Left lung (tissue), 10 donors: ENCODE data around the gene UNC13A. TPM values are rescaled to one million over a fixed set of nuclear protein-coding genes. Genes with fewer than 3 reads are reported as not detected.
"Not testable (repeated sequence)": the region's sequence is repeated elsewhere in the genome, so short reads cannot be mapped to it uniquely, and the experiment has no call there.

Experiments
- ATAC-seq: fragments of 200-7000 bp; cut with Tn5 transposase; one replicate; pipeline ENCODE4 v1.9.1; 2020; ENCODE audit warnings: moderate library complexity
- DNase-seq, 4 donors: peaks; one replicate each; pipeline ENCODE4 v3.0.0-alpha.2; 2013 to 2020
- H3K27ac ChIP-seq, 2 donors: fragments of 200-600 bp; sonication (generic) in 1 of 2; one replicate each; pipeline versions ENCODE4 v1.5.0 to v1.8.0; 2020 to 2021
- H3K27me3 ChIP-seq, 2 donors: fragments of 200-600 bp; sonication (generic) in 1 of 2; one replicate each; pipeline versions ENCODE4 v1.5.0 to v1.8.0; 2020 to 2021
- H3K36me3 ChIP-seq, 2 donors: fragments of 200-600 bp; sonication (generic) in 1 of 2; one replicate each; pipeline versions ENCODE4 v1.5.0 to v1.8.0; 2020 to 2021
- H3K4me1 ChIP-seq, 2 donors: fragments of 200-600 bp; one replicate each; pipeline ENCODE4 v1.8.0; 2021
- H3K4me3 ChIP-seq, 2 donors: fragments of 200-600 bp; sonication (generic) in 1 of 2; one replicate each; pipeline versions ENCODE4 v1.5.0 to v1.8.0; 2020 to 2021; ENCODE audit warnings: mild to moderate bottlenecking in 1 of 2
- H3K9me3 ChIP-seq, 2 donors: fragments of 200-600 bp; sonication (generic) in 1 of 2; one replicate each; pipeline versions ENCODE4 v1.5.0 to v1.8.0; 2020 to 2021
- CTCF ChIP-seq, 2 donors: fragments of 200-600 bp; sonication (generic) in 1 of 2; IDR thresholded peaks; one replicate each; pipeline versions ENCODE4 v1.5.0 to v1.8.0; 2021; ENCODE audit warnings: antibody characterized with exemption in 2 of 2
- intact Hi-C, 2 donors: fragments of 100-400 bp; cut with DNase I; formaldehyde crosslinking; loops; one replicate each; pipeline versions ENCODE4 v1.11.2 to v1.14.2; 2022
- polyA plus RNA-seq, 6 donors: library from polyadenylated mRNA; unstranded; fragments of 120-200 nt; gene quantifications; one replicate each; pipeline ENCODE4 v1.2.1, GENCODE V29; 2013; ENCODE audit not compliant: insufficient read length in 6 of 6
- total RNA-seq, 2 donors: library from RNA; stranded (reverse); fragmentation: NEBNext Ultra II Directional; extraction: Animal tissue kit (Norgen Biotek cat#: 25700); gene quantifications; one replicate each; pipeline ENCODE4 v1.2.1, GENCODE V29; 2021
- donor health status: DM: no; HTN: yes; CAD: no.
- donor health status: DM: no; HTN: no; CAD: no.

UNC13A gene
- total and polyA plus RNA-seq, 8 donors, result 0.15 to 0.98 (median 0.56) TPM

DNA sequence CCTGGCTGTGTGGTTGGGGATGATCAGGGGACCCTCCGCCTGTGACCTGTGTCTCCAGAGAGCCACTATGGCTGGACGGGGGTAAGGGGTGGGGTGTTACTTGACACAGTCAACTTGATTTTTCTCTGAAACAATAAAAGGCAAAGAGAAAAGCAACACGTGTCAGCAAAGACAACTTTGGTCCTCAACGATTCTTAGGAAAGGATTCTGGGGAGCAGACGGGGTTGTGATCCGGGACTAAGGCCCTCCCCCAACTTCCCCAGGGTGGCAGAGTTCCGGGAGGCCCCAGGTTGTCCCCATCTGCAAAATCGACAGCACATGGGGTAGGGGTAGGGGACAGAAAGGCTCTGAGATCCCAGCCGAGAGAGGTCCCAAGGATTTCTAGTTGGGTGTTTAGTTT, 86.5 kb downstream of the UNC13A start:
- Histone ChIP-seq H3K27ac (no peak overlapping the region), H3K4me1 (peaks cover 6 to 13% of the 10 kb centered on the region in 2 donors), H3K4me3 (no peak overlapping the region), H3K27me3 (peaks cover 0 to 54% of the 10 kb centered on the region in 2 donors), H3K9me3 (no peaks in the 10 kb centered on the region), H3K36me3 (no peaks in the 10 kb centered on the region)
- ATAC-seq (no peak), DNase-seq (no peak)
- no peak for TF ChIP-seq CTCF (IDR thresholded peaks at IDR 0.05)
- intact Hi-C loops, result no loop called here

DNA sequence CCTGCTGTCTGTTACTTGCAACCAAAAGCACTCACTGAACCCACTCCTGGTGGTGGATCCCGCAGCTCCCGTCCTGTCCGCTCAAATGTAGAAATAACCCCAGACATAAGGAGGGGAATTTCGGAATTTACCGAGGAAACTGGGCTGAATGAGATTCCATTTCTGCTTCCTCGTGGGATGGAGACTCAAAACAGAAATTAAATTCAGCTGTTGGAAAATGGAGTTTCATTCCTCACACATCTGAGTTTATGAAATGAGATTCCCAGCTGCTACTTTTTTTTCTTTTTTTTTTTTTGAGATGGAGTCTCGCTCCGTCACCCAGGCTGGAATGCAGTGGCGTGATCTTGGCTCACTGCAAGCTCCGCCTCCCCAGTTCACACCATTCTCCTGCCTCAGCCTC, 88.4 kb downstream of the UNC13A start:
- Histone ChIP-seq H3K27ac (no peak overlapping the region), H3K36me3 (no peaks in the 10 kb centered on the region), H3K27me3 (peaks cover 0 to 35% of the 10 kb centered on the region in 2 donors), H3K9me3 (no peaks in the 10 kb centered on the region), H3K4me1 (no peaks in the 10 kb centered on the region), H3K4me3 (no peak overlapping the region)
- no peak for TF ChIP-seq CTCF (IDR thresholded peaks at IDR 0.05)
- ATAC-seq, result no peak
- intact Hi-C loops, result no loop called here
- no peak for DNase-seq

DNA sequence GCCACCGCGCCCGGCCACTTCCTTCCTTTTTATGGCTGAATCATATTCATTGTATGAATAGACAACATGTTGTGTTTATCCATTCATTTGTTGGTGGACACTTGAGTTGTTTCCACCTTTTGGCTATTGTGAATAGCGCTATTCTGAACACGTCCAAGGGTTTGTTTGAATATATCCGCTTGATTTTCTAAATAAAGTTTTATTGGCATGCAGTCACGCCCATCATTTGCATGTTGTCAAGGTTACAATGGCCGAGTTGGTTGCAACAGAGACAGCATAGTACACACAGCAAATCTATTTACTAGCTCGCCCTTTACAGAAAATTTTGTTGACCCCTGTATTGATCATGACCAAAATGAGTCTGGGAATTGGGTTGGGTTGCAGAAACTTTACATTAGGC, 89.2 kb downstream of the UNC13A start:
- no peak for TF ChIP-seq CTCF (IDR thresholded peaks at IDR 0.05)
- DNase-seq (no peak), ATAC-seq (no peak)
- intact Hi-C loops, result no loop called here
- H3K9me3 ChIP-seq, result no peaks in the 10 kb centered on the region
- no peak overlapping the region for H3K27ac ChIP-seq
- H3K36me3 ChIP-seq, result no peaks in the 10 kb centered on the region
- no peak overlapping the region for H3K4me3 ChIP-seq
- peaks cover 0 to 33% of the 10 kb centered on the region in 2 donors for H3K27me3 ChIP-seq
- no peaks in the 10 kb centered on the region for H3K4me1 ChIP-seq

DNA sequence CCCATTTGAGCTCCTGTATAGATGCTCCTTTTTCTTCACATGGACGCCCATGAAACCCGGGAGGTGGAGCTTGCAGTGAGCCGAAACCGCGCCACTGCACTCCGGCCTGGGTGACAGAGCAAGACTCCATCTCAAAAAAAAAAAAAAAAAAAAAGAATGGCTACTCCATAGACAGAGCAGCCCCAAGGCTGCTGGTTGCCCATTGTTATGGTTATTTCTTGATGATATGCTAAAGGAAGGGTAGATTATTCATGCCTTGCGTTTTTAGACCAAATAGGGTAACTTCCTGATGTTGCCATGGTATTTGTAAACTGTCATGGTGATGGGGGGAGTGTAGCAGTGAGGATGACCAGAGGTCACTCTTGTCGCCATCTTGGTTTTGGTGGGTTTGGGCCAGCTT, 90.1 kb downstream of the UNC13A start:
- intact Hi-C loops, H3K4me3 ChIP-seq, ATAC-seq, H3K36me3 ChIP-seq, H3K27ac ChIP-seq, H3K4me1 ChIP-seq, H3K9me3 ChIP-seq: not testable (repeated sequence)
- H3K27me3 ChIP-seq, result peaks cover 0 to 25% of the 10 kb centered on the region in 2 donors
- peak in 1 of 4 donors; percentile 6 for DNase-seq

DNA sequence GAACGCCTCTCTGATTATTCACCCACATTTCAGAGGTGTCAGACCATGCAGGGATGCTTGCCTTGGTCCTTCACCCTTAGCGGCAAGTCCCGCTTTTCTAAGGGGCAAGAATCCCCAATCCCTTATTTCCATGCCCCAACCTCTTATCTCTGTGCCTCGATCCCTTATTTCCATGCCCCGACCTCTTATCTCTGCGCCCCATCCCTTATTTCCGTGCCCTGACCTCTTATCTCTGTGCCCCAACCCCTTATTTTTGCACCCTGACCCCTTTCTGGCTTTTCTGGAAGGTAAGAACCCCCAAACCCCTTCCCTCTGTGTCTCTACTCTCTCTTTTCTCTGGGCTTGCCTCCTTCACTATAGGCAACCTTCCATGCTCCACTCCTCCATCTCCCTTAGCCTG, 93.9 kb downstream of the UNC13A start:
- ATAC-seq, intact Hi-C loops: not testable (repeated sequence)
- DNase-seq, result peak in 1 of 4 donors; percentile 2

GRCh38 chr19:17590866-17591265, 97.3 kb downstream of the UNC13A start:
- TF ChIP-seq CTCF (IDR thresholded peaks at IDR 0.05), result no peak
- Histone ChIP-seq H3K4me1 (no peaks in the 10 kb centered on the region), H3K36me3 (no peaks in the 10 kb centered on the region), H3K4me3 (no peak overlapping the region), H3K9me3 (no peaks in the 10 kb centered on the region), H3K27ac (no peak overlapping the region), H3K27me3 (peaks cover 3 to 8% of the 10 kb centered on the region in 2 donors)
- ATAC-seq (no peak), DNase-seq (no peak)
- intact Hi-C loops, result no loop called here

More for the DNA sequence above, 93.9 kb downstream of the UNC13A start:
- H3K4me3 ChIP-seq, H3K4me1 ChIP-seq, H3K27ac ChIP-seq, H3K9me3 ChIP-seq, H3K27me3 ChIP-seq, H3K36me3 ChIP-seq: not testable (repeated sequence)

- H3K4me1 ChIP-seq, ATAC-seq, H3K27me3 ChIP-seq, H3K27ac ChIP-seq, intact Hi-C loops, H3K9me3 ChIP-seq, DNase-seq, H3K4me3 ChIP-seq: not testable (repeated sequence)
- peaks cover 0 to 27% of the 10 kb centered on the region in 2 donors for H3K36me3 ChIP-seq
Observed at GRCh38 chr19:17585395-17585794, 102.8 kb downstream of the UNC13A start.
